Left ventricle myocardium superior (tissue), 1 donor: ENCODE results near the gene MEGF6. TPM values are rescaled to one million over a fixed set of nuclear protein-coding genes. Genes with fewer than 3 reads are reported as not detected.
A peak's percentile ranks its signal among the peaks of the same experiment; 100 is the strongest.

Experiments used
- ATAC-seq: fragments of 200-7000 bp; cut with Tn5 transposase; one replicate; pipeline ENCODE4 v1.9.1; 2020; ENCODE audit warnings: mild to moderate bottlenecking, moderate library complexity
- DNase-seq: peaks from one replicate; pipeline ENCODE4 v3.0.0-alpha.2; 2020
- intact Hi-C: fragments of 100-400 bp; cut with micrococcal nuclease; formaldehyde crosslinking; loops from one replicate; pipeline ENCODE4 v1.11.0; 2022
- total RNA-seq: library from RNA; stranded (reverse); fragmentation: NEBNext Ultra II Directional; extraction: Animal tissue kit (Norgen Biotek cat#: 25700); gene quantifications from one replicate; pipeline ENCODE4 v1.2.1, GENCODE V29; 2021
- donor health status: DM: no; HTN: yes; CAD: no; lungs with severe emphysema.

MEGF6 gene
- total RNA-seq, 1 donor from 2014 or later, result 11.6 TPM

- intact Hi-C loops, result no loop called here
- DNase-seq (peak; percentile 25), ATAC-seq (no peak)
These were observed 139.0 kb downstream of the MEGF6 start for GRCh38 chr1:3472088-3472850.

GRCh38 chr1:3471356-3472087 lies 139.8 kb downstream of the MEGF6 start:
- DNase-seq, result peak; percentile 74
- ATAC-seq, result peak; percentile 86
- intact Hi-C loops, result no loop called here

GRCh38 chr1:3470650-3471355 lies 140.5 kb downstream of the MEGF6 start:
- DNase-seq, result peak; percentile 11
- intact Hi-C loops, result no loop called here
- no peak for ATAC-seq

- intact Hi-C loops, result no loop called here
- ATAC-seq (no peak), DNase-seq (peak; percentile 20)
These were observed 141.3 kb downstream of the MEGF6 start for GRCh38 chr1:3469849-3470649.

- peak; percentile 23 for DNase-seq
- intact Hi-C loops, result no loop called here
- ATAC-seq, result no peak
These were observed 142.0 kb downstream of the MEGF6 start for GRCh38 chr1:3469104-3469848.

GRCh38 chr1:3468236-3469103 lies 142.8 kb downstream of the MEGF6 start:
- no peak for ATAC-seq
- DNase-seq, result peak; percentile 20

GRCh38 chr1:3467096-3468036 lies 143.9 kb downstream of the MEGF6 start:
- DNase-seq (peak; percentile 19), ATAC-seq (no peak)
- intact Hi-C loops, result no loop called here

More at GRCh38 chr1:3468236-3469103, 142.8 kb downstream of the MEGF6 start:
- intact Hi-C loops, result no loop called here

GRCh38 chr1:3466366-3467075 lies 144.8 kb downstream of the MEGF6 start:
- ATAC-seq (no peak), DNase-seq (peak; percentile 21)
- intact Hi-C loops, result no loop called here

GRCh38 chr1:3465935-3466321 lies 145.4 kb downstream of the MEGF6 start:
- DNase-seq (peak; percentile 14), ATAC-seq (no peak)
- intact Hi-C loops, result no loop called here

GRCh38 chr1:3465091-3465934 lies 146.0 kb downstream of the MEGF6 start:
- intact Hi-C loops, result no loop called here
- ATAC-seq, result no peak
- peak; percentile 7 for DNase-seq

- DNase-seq (peak; percentile 6), ATAC-seq (no peak)
- intact Hi-C loops, result no loop called here
These were observed 146.7 kb downstream of the MEGF6 start for GRCh38 chr1:3464649-3465025.

GRCh38 chr1:3463891-3464648 lies 147.2 kb downstream of the MEGF6 start:
- ATAC-seq, result no peak
- peak; percentile 17 for DNase-seq
- intact Hi-C loops, result no loop called here

GRCh38 chr1:3463408-3463863 lies 147.9 kb downstream of the MEGF6 start:
- intact Hi-C loops, result no loop called here
- DNase-seq (peak; percentile 15), ATAC-seq (no peak)

- DNase-seq, result peak; percentile 19
- no peak for ATAC-seq
- intact Hi-C loops, result no loop called here
These were observed 148.3 kb downstream of the MEGF6 start for GRCh38 chr1:3463013-3463385.
